Measurements from ENCODE around the gene ANKRD63. TPM values are rescaled to one million over a fixed set of nuclear protein-coding genes. Genes with fewer than 3 reads are reported as not detected.

ANKRD63 gene
- polyA plus RNA-seq, 1 experiment: not detected

- DNase-seq (ENCODE audit: low read depth, low spot score): no peak
- CTCF ChIA-PET: interaction anchor here (0.6 to 12.2 kb wide), 18 partner anchors 8 to 242 kb away, joined by 3 to 670 read pairs (median 4); partner anchors contain the start of genes PAK6 and PLCB2
- no peak for TF ChIP-seq CTCF (IDR thresholded peaks at IDR 0.05; ENCODE audit: low read depth, low read length)
- H3K27ac ChIP-seq (ENCODE audit: low read depth, low read length): no peak overlapping the region
- POLR2A ChIA-PET: no interaction called here
- H3K4me3 ChIP-seq (ENCODE audit: low read depth, low read length): no peak overlapping the region
- peaks cover 57% of the 10 kb centered on the region for H3K27me3 ChIP-seq (ENCODE audit: control insufficient read depth, insufficient read depth, low read length)
- peaks cover 7% of the 10 kb centered on the region; the same call in 1 of the 2 replicates for H3K9me3 ChIP-seq (ENCODE audit: control insufficient read depth, insufficient read depth, low read length)
Measured at GRCh38 chr15:40278026-40278425, 4.8 kb downstream of the ANKRD63 start.

- H3K9me3 ChIP-seq (ENCODE audit: control insufficient read depth, insufficient read depth, low read length): peaks cover 7% of the 10 kb centered on the region; the same call in 1 of the 2 replicates
- H3K27ac ChIP-seq (ENCODE audit: low read depth, low read length): no peak overlapping the region
- ChIA-PET POLR2A (no interaction called here), CTCF (interaction anchor here (1.0 to 12.2 kb wide), 7 partner anchors 9 to 145 kb away, joined by 3 to 670 read pairs (median 4); no protein-coding TSS in a partner anchor)
- TF ChIP-seq CTCF (IDR thresholded peaks at IDR 0.05; ENCODE audit: low read depth, low read length): no peak
- DNase-seq (ENCODE audit: low read depth, low spot score): no peak
- H3K4me3 ChIP-seq (ENCODE audit: low read depth, low read length): no peak overlapping the region
- peaks cover 53% of the 10 kb centered on the region for H3K27me3 ChIP-seq (ENCODE audit: control insufficient read depth, insufficient read depth, low read length)
Measured at GRCh38 chr15:40277471-40277870, 5.4 kb downstream of the ANKRD63 start.

GRCh38 chr15:40276927-40277326, 5.9 kb downstream of the ANKRD63 start:
- no peak for TF ChIP-seq CTCF (IDR thresholded peaks at IDR 0.05; ENCODE audit: low read depth, low read length)
- no peak for DNase-seq (ENCODE audit: low read depth, low spot score)
- Histone ChIP-seq H3K9me3 (ENCODE audit: control insufficient read depth, insufficient read depth, low read length) (peaks cover 7% of the 10 kb centered on the region; the same call in 1 of the 2 replicates), H3K27ac (ENCODE audit: low read depth, low read length) (no peak overlapping the region), H3K27me3 (ENCODE audit: control insufficient read depth, insufficient read depth, low read length) (peaks cover 49% of the 10 kb centered on the region), H3K4me3 (ENCODE audit: low read depth, low read length) (no peak overlapping the region)
- POLR2A ChIA-PET: no interaction called here
- CTCF ChIA-PET: interaction anchor here (1.0 to 12.2 kb wide), 7 partner anchors 10 to 229 kb away, joined by 3 to 670 read pairs (median 4); no protein-coding TSS in a partner anchor

GRCh38 chr15:40275954-40276353, 6.9 kb downstream of the ANKRD63 start:
- ChIA-PET CTCF (interaction anchor here (0.7 to 12.2 kb wide), 6 partner anchors 12 to 357 kb away, joined by 3 to 670 read pairs (median 77); no protein-coding TSS in a partner anchor), POLR2A (interaction anchor here (0.7 kb wide), 1 partner anchor 171 kb away, joined by 3 read pairs; no protein-coding TSS in a partner anchor)
- TF ChIP-seq CTCF (IDR thresholded peaks at IDR 0.05; ENCODE audit: low read depth, low read length): no peak
- Histone ChIP-seq H3K27me3 (ENCODE audit: control insufficient read depth, insufficient read depth, low read length) (peaks cover 41% of the 10 kb centered on the region), H3K27ac (ENCODE audit: low read depth, low read length) (no peak overlapping the region), H3K9me3 (ENCODE audit: control insufficient read depth, insufficient read depth, low read length) (peaks cover under 1% of the 10 kb centered on the region; the same call in 1 of the 2 replicates), H3K4me3 (ENCODE audit: low read depth, low read length) (no peak overlapping the region)
- DNase-seq (ENCODE audit: low read depth, low spot score): no peak

GRCh38 chr15:40275523-40275922, 7.3 kb downstream of the ANKRD63 start:
- H3K27ac ChIP-seq (ENCODE audit: low read depth, low read length): no peak overlapping the region
- H3K4me3 ChIP-seq (ENCODE audit: low read depth, low read length): no peak overlapping the region
- H3K27me3 ChIP-seq (ENCODE audit: control insufficient read depth, insufficient read depth, low read length): peaks cover 39% of the 10 kb centered on the region
- no peak for DNase-seq (ENCODE audit: low read depth, low spot score)
- TF ChIP-seq CTCF (IDR thresholded peaks at IDR 0.05; ENCODE audit: low read depth, low read length): no peak
- CTCF ChIA-PET: interaction anchor here (0.7 to 12.2 kb wide), 19 partner anchors 12 to 358 kb away, joined by 3 to 670 read pairs (median 14); partner anchors contain the start of gene PLCB2
- H3K9me3 ChIP-seq (ENCODE audit: control insufficient read depth, insufficient read depth, low read length): no peaks in the 10 kb centered on the region; the same call in 1 of the 2 replicates
- POLR2A ChIA-PET: no interaction called here

All from AG04450 (cell line).